CD1c-positive myeloid dendritic cell (primary cell): ENCODE results near the gene TMC5.

Source experiments
- DNase-seq: peaks from one replicate; pipeline ENCODE4 v3.0.0-alpha.2; 2016; ENCODE audit errors: extremely low spot score

TMC5 gene

DNA sequence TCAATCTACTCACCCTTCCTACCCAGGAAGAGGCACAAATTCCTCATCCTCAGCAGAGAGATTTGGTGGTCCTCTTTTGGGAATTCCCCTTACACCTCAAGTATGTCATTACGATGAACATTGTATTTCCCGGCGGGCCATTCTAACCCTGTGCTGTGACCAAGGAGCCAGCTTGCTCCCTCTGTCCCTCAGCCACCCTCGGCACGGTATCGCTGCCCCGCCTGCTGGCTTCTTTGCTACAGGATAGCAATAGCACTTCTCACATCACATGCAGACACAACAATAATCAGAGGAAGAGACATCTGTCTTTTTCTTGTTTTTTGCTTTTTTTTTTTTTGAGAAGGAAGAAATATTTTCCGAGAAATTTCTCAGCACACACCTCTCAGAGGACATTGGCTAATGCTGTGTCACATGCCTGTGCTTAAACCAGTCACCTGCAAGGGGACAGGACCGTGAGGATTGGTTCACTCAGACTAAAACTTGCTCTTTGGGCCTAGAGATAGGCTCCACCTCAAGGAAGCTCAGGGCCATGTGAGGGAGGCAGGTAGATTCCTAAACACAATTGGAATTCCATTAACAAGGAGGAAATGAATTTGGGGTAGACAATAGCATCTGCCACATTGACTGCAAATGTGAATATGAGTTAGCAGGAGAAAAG, 41.2 kb downstream of the TMC5 start:
- no peak for DNase-seq

GRCh38 chr16:19460397-19460796, 42.7 kb downstream of the TMC5 start:
- DNase-seq: no peak

DNA sequence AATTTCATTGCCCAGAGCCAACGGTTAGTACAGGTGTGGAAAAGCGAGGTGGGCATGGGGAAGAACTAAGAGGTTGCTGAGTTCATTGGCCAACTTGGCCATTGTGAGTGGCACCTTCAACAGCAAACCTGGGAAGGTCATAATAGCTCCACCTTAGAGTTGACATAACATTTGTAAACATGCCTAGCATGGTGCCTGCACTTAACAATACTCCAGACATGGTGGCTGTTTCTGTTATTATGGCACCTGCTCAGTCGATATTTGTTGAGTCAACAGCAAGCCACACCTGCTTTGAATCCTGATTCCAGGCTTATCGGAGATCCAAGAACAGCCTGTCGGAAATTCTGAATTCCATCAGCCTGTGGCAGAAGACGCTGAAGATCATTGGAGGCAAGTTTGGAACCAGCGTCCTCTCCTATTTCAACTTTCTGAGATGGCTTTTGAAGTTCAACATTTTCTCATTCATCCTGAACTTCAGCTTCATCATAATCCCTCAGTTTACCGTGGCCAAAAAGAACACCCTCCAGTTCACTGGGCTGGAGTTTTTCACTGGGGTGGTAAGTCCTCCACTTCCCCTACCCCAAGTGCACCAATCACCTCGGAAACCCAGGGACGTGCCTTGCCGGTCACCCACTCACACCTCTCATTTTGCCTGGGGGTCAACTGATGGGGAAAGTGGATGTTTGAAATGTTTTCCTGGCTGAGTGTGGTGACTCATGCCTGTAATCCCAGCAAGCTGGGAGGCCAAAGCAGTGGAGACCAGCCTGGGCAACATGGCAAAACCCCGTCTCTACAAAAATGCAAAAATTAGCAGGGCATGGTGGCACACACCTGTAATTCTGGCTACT, 46.0 kb downstream of the TMC5 start:
- DNase-seq: no peak

DNA sequence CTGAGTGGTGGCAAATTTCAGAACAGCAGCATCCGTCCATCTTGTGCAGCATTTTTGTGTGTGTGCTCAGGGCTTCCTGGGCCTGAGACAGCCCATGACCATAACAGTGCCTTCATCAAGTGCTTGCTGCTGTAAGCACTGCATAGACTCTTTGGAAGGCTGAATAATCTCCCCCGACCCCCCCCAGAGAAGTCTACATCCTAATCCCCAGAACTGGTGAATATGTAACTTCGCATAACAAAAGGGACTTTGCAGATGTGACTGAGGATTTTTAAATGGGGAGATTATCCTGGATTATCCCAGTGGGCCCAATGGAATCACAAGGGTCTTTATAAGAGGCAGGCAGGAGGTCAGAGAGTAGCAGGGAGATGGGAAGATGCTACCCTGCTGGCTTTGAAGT, 50.6 kb downstream of the TMC5 start:
- DNase-seq: no peak

DNA sequence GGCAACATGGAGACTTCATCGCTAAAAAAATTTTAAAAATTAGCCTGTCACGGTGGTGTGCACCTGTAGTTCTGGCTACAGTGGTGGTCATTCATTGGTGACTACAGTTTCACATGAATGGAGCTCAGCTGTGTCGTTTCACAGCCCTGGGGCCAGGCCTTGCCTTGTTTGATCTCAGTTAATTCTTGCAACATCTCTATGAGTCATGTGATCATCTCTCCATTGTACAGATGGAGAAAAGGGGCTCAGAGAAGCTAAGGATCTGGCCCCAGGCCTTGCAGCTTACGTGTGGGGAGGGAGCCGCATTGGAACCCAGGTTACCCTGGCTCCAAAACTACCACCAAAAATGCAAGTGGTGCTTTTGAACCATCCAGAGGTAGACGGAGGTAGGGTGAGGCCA, 54.8 kb downstream of the TMC5 start:
- no peak for DNase-seq

DNA sequence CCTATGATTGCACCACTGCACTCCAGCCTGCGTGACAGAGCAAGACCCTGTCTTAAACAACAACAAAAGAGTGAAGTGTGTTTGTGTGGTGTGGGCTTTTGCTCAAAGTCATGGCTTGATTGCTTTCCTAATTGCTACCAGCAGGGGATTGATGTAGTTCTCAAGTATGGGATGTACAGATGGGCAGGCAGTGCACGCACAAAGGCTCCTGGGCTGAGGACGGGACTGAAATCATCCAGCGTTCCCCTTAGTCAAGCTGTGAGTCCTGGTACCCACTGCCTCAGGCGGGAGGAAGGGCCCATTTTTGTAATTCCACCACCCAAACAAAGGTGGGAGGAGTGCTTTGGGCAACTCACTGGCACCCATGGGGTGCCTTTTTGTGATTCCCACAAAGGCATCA, 56.9 kb downstream of the TMC5 start:
- DNase-seq: no peak

DNA sequence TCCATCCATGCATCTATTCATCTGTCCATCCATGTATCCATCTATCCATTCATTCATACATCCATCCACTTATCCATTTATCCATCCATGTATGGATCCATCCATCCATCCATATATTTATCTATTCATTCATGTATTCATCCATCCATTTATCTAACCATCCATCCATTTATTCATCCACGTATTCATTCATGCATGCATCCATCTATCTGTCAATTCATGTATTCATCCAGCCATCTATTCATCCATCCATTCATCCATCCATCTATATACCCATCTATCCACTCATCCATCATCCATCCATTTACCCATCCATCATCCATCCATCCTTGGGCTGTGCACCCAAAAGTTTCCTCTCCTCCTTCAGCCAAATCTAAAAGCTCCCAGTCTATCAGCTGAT, 60.8 kb downstream of the TMC5 start:
- no peak for DNase-seq

GRCh38 chr16:19479302-19479721, 61.6 kb downstream of the TMC5 start:
- DNase-seq: no peak

DNA sequence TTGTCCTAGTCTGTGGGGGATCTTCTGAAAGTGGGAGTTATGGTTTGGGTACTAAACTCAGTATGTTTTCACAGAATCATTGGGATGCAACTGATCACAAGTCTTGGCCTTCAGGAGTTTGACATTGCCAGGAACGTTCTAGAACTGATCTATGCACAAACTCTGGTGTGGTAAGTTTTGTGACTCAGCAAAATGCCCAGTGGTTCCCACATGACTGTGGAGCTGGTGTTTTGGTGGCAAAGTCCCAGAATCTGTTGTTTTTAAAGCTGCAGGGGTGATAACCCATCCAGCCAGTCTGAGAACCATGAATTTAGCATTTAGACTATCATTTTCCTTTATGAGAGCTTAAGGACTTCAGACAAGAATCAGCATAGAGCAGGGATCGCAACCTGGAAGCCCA, 63.6 kb downstream of the TMC5 start:
- no peak for DNase-seq

GRCh38 chr16:19481769-19482168, 64.1 kb downstream of the TMC5 start:
- no peak for DNase-seq

DNA sequence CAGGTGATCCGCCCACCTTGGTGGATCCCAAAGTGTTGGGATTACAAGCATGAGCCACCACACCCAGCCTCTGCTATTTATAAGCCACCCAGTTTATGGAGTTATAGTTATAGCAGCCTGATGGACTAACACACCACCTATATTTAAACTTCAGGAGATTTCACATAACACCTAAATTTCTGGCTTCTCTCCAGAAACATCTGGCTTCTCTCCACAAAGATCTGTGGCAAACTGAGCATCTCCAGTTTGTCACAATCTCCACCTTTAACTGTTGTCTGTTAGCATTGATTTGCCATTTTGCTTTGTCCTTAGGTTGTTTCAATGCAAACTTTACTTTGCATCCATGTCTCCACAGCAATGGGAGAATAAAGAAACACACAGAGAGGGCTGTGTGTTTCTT, 64.6 kb downstream of the TMC5 start:
- DNase-seq: no peak

DNA sequence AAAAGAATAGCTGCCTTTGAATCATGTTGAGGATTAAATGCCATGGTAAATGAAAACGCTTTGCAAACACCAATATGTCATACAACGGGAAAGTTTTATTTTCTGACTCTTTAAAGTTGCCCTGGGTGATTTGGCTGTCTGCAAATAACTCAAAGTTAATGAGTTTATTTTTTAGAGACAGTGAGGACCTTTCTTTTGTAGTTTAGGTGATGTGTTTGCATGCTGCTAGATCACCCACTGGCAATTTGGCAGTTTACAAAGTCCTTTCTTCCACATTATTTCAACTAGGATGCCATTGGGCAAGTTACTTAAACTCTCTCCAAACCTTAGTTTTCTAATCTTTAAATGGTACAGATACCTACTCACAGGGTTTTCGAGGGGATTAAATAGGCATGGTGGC, 66.4 kb downstream of the TMC5 start:
- no peak for DNase-seq

- no peak for DNase-seq
These were observed 67.9 kb downstream of the TMC5 start for GRCh38 chr16:19485611-19486010.

GRCh38 chr16:19486051-19486450, 68.4 kb downstream of the TMC5 start:
- no peak for DNase-seq

GRCh38 chr16:19486750-19487325, 69.2 kb downstream of the TMC5 start:
- DNase-seq: no peak

- DNase-seq: peak; percentile 24
These were observed 70.5 kb downstream of the TMC5 start for GRCh38 chr16:19488213-19488640.

DNA sequence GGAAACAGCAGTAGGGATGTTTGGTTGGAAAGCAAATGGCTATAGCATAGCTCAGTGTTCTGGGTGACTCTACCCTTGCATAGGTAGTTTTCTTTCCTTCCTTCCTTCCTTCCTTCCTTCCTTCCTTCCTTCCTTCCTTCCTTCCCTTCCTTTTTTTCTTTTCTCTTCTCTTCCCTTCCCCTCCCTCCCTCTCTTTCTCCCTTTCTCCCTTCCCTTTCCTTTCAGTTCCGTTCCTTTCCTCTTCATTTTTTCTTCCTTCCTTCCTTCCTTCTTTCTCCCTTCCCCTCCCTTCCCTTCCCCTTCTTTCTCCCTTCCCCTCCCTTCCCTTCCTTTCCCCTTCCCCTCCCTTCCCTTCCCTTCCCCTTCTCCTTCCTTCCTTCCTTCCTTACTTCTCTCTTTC, 72.9 kb downstream of the TMC5 start:
- DNase-seq: no peak

GRCh38 chr16:19497176-19497575, 79.5 kb downstream of the TMC5 start:
- peak; percentile 73 for DNase-seq

GRCh38 chr16:19499006-19499405, 81.3 kb downstream of the TMC5 start:
- no peak for DNase-seq

DNA sequence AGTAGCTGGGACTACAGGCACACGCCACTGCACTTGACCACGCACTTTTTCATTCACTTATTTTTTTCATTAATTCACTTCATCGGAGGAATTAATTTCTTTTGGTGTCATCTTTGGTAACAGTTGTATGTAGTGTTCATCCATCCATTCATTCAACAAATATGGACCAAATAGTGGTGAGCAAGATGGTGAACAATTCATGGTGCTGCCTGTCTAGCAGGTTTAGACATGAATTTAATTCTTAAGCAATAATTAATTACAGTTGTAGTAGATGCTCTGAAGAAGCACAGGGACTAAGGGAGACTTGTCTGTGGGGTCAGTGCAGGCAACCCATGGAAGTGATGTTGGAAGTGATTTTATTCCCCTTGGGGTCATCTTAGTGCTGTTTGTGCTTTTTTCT, 81.8 kb downstream of the TMC5 start:
- no peak for DNase-seq

DNA sequence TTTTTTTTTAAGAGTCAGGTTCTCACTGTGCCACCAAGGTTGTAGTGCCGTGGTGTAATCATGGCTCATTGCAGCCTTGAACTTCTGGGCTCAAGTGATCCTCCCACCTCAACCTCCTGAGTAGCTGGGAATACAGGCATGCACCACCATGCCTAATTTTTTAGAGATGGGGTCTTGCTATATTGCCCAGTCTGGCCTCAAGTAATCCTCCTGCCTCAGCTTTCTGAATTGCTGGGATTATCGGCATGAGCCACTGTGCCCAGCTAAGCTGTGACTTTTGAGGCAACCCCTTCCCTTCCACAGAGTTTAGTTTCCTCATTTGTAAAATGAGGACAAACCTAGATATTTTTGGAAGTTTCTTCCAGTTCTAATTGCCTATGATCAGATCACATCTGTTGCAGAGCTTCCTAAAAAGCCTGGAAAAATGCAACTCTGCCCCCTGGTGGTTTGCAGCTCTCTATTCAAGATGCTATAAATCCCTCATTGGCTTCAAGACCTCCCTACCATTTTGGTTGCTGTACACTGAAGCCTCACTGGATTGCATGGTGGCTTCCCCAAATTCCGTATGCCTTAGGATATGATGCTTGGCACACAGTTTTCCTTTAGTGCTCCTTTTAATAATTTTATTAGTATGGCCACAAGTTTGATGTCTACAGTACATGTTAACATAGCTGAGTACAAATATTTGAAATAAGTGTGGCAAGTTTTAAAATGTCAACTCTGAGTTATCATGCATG, 84.9 kb downstream of the TMC5 start:
- DNase-seq: peak; percentile 82

DNA sequence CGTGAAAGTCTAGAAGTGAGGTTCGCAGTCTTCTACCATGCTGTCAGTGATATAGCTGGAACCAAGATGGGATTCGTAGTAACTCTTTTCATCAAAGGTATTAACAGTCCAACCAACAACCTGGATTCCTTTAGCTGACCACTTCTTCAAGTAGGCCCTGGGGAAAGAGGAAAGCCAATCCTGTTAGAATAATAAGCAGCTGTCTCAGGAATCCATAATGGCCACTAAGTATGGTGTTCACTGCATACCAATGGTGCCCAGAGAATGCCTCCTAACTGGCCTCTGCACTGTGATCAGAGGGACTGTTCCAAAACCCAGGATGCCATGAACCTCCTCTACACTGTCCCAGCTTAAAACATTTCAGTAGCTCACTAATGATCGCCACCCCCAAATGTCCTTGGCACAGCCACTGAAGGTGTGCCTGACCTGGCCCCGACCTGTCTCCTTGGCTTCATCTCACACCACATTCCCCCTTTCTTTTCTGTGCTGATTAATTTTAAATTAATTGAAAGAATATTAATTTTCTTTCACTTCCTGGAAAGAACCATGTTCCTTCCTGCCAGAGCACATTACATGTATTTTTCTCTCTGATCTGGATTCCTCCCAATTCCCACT, 85.9 kb downstream of the TMC5 start:
- no peak for DNase-seq
